ENCODE measurements around the gene UBR3. TPM values are rescaled to one million over a fixed set of nuclear protein-coding genes. Genes with fewer than 3 reads are reported as not detected.

Gene UBR3
- total RNA-seq, 1 experiment from 2014 or later = 21.9 TPM

DNA sequence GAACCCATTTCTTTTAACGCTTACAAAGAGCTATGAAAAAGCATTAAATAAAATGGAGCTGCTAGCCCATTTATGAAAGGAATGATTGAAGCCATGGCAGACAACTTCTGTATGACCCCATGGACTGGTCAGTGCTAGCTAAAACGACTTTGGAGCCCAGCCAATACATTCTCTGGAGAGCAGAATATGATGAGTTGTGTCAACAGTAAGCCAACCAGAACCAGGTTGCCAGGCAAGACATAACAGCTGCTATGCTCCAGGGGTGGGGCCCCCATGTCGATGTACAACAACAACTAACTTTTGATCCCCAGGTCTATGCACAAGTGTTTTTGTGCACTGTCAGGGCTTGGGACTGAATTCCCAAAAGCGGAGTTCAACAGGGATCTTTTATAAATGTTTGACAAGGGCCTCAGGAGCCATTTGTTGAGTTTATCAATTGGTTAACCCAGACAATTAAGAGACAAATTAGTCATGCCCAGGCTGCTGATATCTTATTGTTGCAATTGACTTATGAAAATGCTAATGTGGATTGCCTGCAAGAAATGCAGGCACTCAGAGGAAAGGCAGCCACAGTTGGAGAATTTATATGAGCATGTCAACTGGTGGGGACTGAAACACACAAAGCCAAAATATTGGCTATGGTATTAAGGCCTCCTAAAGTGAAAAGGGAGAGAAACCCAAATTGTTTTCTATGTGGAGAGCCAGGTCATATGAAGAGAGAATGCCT, 286.1 kb downstream of the UBR3 start:
- TF ChIP-seq CTCF (conservative IDR thresholded peaks at IDR 0.05) = no peak
- H3K27me3 ChIP-seq (ENCODE audit: insufficient read depth, low read length) = no peaks in the 10 kb centered on the region
- no peaks in the 10 kb centered on the region for H3K79me2 ChIP-seq (ENCODE audit: insufficient read depth, low read length)
- no peak overlapping the region for H4K5ac ChIP-seq (ENCODE audit: insufficient read length, low read depth, low read length)
- DNase-seq = no peak
- no peaks in the 10 kb centered on the region for H3K79me1 ChIP-seq (ENCODE audit: insufficient read depth, low read depth, low read length, poor library complexity, severe bottlenecking)
- no peak overlapping the region for H2AK5ac ChIP-seq (ENCODE audit: insufficient read length, low read length)
- no CpG with 5 or more reads among the region's 4 CpGs for WGBS (ENCODE audit: extremely low coverage, insufficient read length, low lambda C conversion rate)
- H4K20me1 ChIP-seq (ENCODE audit: control insufficient read depth, insufficient read depth, insufficient read length) = no peaks in the 10 kb centered on the region
- Mint-ChIP-seq H3K27ac (no peak overlapping the region), H3K9me3 (peaks cover 42 to 44% of the 10 kb centered on the region in 2 experiments), H3K27me3 (ENCODE audit: low read depth) (peaks cover 2% of the 10 kb centered on the region), H3K4me1 (peaks cover 3% of the 10 kb centered on the region in 2 experiments; a peak in 3 of 4 replicates), H3K4me3 (no peak overlapping the region), H3K36me3 (ENCODE audit: insufficient read depth in 1 of 3, low read depth in 3 of 3) (peaks cover 22 to 59% (median 33%) of the 10 kb centered on the region in 3 experiments)
- no peak overlapping the region for H3K27ac ChIP-seq (ENCODE audit: insufficient read length, low read depth, low read length)
- no peak overlapping the region for H4K91ac ChIP-seq (ENCODE audit: insufficient read length, low read depth, low read length)
- no peak overlapping the region for H2BK120ac ChIP-seq (ENCODE audit: low read depth, low read length, poor library complexity, severe bottlenecking)
- no peak overlapping the region for H3K4me2 ChIP-seq (ENCODE audit: insufficient read depth, insufficient read length, low read length)
- H4K8ac ChIP-seq (replicated peaks; ENCODE audit: insufficient read length, low read depth, low read length) = no peak overlapping the region
- no peak overlapping the region for H3K9ac ChIP-seq (ENCODE audit: extremely low read depth, insufficient read length, low read length)
- H2BK15ac ChIP-seq (ENCODE audit: low read depth, low read length) = no peak overlapping the region
- H2BK12ac ChIP-seq (ENCODE audit: insufficient read length, low read depth, low read length) = no peak overlapping the region
- H2BK5ac ChIP-seq (ENCODE audit: insufficient read length, low read length) = no peak overlapping the region
- H3K4ac ChIP-seq (ENCODE audit: low read depth, low read length) = no peak overlapping the region
- H3K14ac ChIP-seq (ENCODE audit: insufficient read depth, low read length) = no peak overlapping the region
- H3K23me2 ChIP-seq (ENCODE audit: insufficient read length, low read depth, low read length, poor library complexity, severe bottlenecking) = no peaks in the 10 kb centered on the region
- H2AFZ ChIP-seq (ENCODE audit: low read length) = no peak overlapping the region
- H3K18ac ChIP-seq (ENCODE audit: insufficient read length, low read depth, low read length) = no peak overlapping the region
- H3T11ph ChIP-seq (ENCODE audit: low read length) = no peak overlapping the region
- no peaks in the 10 kb centered on the region for H3K9me3 ChIP-seq (ENCODE audit: control insufficient read depth, low read depth, low read length)
- no peak overlapping the region for H3K56ac ChIP-seq (ENCODE audit: insufficient read length, low read depth, low read length)
- H2BK20ac ChIP-seq (ENCODE audit: low read depth, low read length, poor library complexity, severe bottlenecking) = no peak overlapping the region
- H3K4me1 ChIP-seq (ENCODE audit: insufficient read depth, low read length) = no peaks in the 10 kb centered on the region
- no peak overlapping the region for H3K23ac ChIP-seq (ENCODE audit: insufficient read length, low read depth, low read length)

All from H9 (cell line).